Activated naive CD4-positive, alpha-beta T cell treated with anti-CD3 and anti-CD28 coated beads, Interleukin-2, amount 10 ng/mL, durations not matched to agents 7 days and 5 days (primary cell): ENCODE results near the gene CEP152.
"Not testable (repeated sequence)": the region's sequence is repeated elsewhere in the genome, so short reads cannot be mapped to it uniquely, and the experiment has no call there.

Experiments used
- CTCF ChIA-PET: fragments of 350-600 bp; sonication (Branson Sonifier 250); formaldehyde crosslinking; loops from one replicate; lab custom pipeline; 2021; ENCODE audit warnings: antibody characterized with exemption; lab: Charles Lee
- DNase-seq: peaks from one replicate; pipeline ENCODE4 v3.0.0-alpha.2; 2020
- H3K27ac Mint-ChIP-seq: one replicate; pipeline ENCODE4 v1.8.0; 2021; ENCODE audit warnings: mild to moderate bottlenecking, moderate library complexity, mixed read lengths
- H3K27me3 Mint-ChIP-seq: one replicate; pipeline ENCODE4 v1.8.0; 2021; ENCODE audit warnings: mild to moderate bottlenecking, mixed read lengths
- H3K36me3 Mint-ChIP-seq: one replicate; pipeline ENCODE4 v1.8.0; 2021; ENCODE audit warnings: mixed read lengths
- H3K4me1 Mint-ChIP-seq: one replicate; pipeline ENCODE4 v1.8.0; 2021; ENCODE audit warnings: mixed read lengths
- H3K4me3 Mint-ChIP-seq: one replicate; pipeline ENCODE4 v1.8.0; 2021; ENCODE audit warnings: mild to moderate bottlenecking, moderate library complexity, mixed read lengths
- H3K9me3 Mint-ChIP-seq: one replicate; pipeline ENCODE4 v1.8.0; 2021; ENCODE audit warnings: mixed read lengths

Gene CEP152, protein sequence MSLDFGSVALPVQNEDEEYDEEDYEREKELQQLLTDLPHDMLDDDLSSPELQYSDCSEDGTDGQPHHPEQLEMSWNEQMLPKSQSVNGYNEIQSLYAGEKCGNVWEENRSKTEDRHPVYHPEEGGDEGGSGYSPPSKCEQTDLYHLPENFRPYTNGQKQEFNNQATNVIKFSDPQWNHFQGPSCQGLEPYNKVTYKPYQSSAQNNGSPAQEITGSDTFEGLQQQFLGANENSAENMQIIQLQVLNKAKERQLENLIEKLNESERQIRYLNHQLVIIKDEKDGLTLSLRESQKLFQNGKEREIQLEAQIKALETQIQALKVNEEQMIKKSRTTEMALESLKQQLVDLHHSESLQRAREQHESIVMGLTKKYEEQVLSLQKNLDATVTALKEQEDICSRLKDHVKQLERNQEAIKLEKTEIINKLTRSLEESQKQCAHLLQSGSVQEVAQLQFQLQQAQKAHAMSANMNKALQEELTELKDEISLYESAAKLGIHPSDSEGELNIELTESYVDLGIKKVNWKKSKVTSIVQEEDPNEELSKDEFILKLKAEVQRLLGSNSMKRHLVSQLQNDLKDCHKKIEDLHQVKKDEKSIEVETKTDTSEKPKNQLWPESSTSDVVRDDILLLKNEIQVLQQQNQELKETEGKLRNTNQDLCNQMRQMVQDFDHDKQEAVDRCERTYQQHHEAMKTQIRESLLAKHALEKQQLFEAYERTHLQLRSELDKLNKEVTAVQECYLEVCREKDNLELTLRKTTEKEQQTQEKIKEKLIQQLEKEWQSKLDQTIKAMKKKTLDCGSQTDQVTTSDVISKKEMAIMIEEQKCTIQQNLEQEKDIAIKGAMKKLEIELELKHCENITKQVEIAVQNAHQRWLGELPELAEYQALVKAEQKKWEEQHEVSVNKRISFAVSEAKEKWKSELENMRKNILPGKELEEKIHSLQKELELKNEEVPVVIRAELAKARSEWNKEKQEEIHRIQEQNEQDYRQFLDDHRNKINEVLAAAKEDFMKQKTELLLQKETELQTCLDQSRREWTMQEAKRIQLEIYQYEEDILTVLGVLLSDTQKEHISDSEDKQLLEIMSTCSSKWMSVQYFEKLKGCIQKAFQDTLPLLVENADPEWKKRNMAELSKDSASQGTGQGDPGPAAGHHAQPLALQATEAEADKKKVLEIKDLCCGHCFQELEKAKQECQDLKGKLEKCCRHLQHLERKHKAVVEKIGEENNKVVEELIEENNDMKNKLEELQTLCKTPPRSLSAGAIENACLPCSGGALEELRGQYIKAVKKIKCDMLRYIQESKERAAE (N-terminal part only)

GRCh38 chr15:48810414-48811324 lies at the start of gene CEP152:
CEP152 (minus strand) TSS chr15:48811069; CDS start chr15:48805649, 5,420 bp downstream.
- H3K4me3 Mint-ChIP-seq, result peak within 1 kb of the TSS; percentile 95
- CTCF ChIA-PET, result interaction anchor here (0.7 to 1.8 kb wide), 7 partner anchors 9 to 452 kb away, joined by 3 to 9 read pairs (median 4); no protein-coding TSS in a partner anchor
- H3K27me3 Mint-ChIP-seq, result peaks cover 17% of the 10 kb centered on the region
- H3K36me3 Mint-ChIP-seq, result peaks cover 9% of the 10 kb centered on the region
- peaks cover 45% of the 10 kb centered on the region for H3K4me1 Mint-ChIP-seq
- peak within 1 kb of the TSS; percentile 97 for H3K27ac Mint-ChIP-seq
- DNase-seq, result peak; percentile 100
- no peaks in the 10 kb centered on the region for H3K9me3 Mint-ChIP-seq

- H3K36me3 Mint-ChIP-seq, result no peaks in the 10 kb centered on the region
- H3K4me1 Mint-ChIP-seq, result peaks cover 4% of the 10 kb centered on the region
- H3K27me3 Mint-ChIP-seq, result peaks cover 9% of the 10 kb centered on the region
Measured at GRCh38 chr15:48859426-48859825, 48.6 kb upstream of the CEP152 start.

GRCh38 chr15:48858401-48858800 lies 47.5 kb upstream of the CEP152 start:
- peaks cover 4% of the 10 kb centered on the region for H3K4me1 Mint-ChIP-seq
- no peak overlapping the region for H3K27ac Mint-ChIP-seq
- DNase-seq, result no peak
- H3K4me3 Mint-ChIP-seq, result no peak overlapping the region
- H3K27me3 Mint-ChIP-seq, result peaks cover 13% of the 10 kb centered on the region
- H3K9me3 Mint-ChIP-seq, result no peaks in the 10 kb centered on the region
- H3K36me3 Mint-ChIP-seq, result no peaks in the 10 kb centered on the region
- CTCF ChIA-PET, result interaction anchor here (0.8 to 5.8 kb wide), 5 partner anchors 47 to 501 kb away, joined by 3 to 112 read pairs (median 45); partner anchors contain the start of genes CEP152 and SHC4

More at GRCh38 chr15:48859426-48859825, 48.6 kb upstream of the CEP152 start:
- no peak for DNase-seq
- no peak overlapping the region for H3K27ac Mint-ChIP-seq
- no peak overlapping the region for H3K4me3 Mint-ChIP-seq
- CTCF ChIA-PET, result interaction anchor here (0.9 to 5.8 kb wide), 4 partner anchors 15 to 286 kb away, joined by 3 to 112 read pairs (median 48); partner anchors contain the start of gene SHC4
- no peaks in the 10 kb centered on the region for H3K9me3 Mint-ChIP-seq

GRCh38 chr15:48856942-48857341 lies 46.1 kb upstream of the CEP152 start:
- no peak for DNase-seq
- no peak overlapping the region for H3K27ac Mint-ChIP-seq
- no peaks in the 10 kb centered on the region for H3K9me3 Mint-ChIP-seq
- H3K4me1 Mint-ChIP-seq, result no peaks in the 10 kb centered on the region
- no peaks in the 10 kb centered on the region for H3K36me3 Mint-ChIP-seq
- CTCF ChIA-PET, result interaction anchor here (0.6 to 1.4 kb wide), 2 partner anchors 111 to 499 kb away, joined by 3 read pairs; no protein-coding TSS in a partner anchor
- peaks cover 13% of the 10 kb centered on the region for H3K27me3 Mint-ChIP-seq
- no peak overlapping the region for H3K4me3 Mint-ChIP-seq

DNA sequence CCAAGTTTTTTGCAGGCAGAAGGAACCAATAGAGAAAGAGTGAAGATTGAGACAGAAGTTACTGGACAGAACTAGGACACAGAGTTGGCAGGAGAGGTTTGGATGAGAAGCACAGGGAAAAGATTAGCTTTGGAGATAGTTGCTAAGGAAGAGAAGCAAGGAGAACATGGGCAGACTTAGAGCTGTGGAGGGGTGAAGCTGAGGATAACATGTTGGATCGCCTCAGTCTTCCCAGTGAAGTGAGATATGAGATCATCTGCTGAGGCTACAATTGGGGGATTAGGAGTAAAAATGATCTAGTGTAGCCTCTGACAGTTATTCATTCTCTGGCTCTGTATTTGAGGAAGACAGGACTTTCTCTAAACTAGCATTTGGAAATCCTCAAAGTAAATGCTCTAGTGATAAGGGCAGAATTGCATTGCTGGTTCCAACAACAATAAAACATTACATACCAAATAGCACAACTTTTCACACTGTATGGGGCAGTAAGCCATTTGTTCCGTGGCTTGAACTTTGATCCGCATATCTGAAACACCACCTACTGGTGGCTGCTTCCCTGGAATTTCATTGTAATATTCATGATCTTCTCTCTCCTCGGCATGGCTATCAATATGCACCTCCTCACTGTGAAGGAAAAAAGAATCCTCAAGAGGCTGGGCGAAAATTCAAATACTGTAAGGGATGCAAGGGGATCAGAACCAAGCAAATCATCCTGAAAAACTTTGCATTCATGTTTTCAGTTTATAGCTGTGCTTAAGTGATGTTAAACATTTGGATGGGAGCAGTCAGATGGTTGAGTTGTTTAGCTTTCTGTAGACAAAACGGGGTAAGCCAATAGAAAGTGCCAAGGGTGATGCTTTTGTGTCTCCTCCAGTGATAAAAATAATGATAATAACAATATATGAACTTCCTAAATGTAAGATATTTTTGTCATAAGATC lies 44.9 kb upstream of the CEP152 start:
- no peaks in the 10 kb centered on the region for H3K36me3 Mint-ChIP-seq
- H3K4me3 Mint-ChIP-seq, result no peak overlapping the region
- DNase-seq, result no peak

DNA sequence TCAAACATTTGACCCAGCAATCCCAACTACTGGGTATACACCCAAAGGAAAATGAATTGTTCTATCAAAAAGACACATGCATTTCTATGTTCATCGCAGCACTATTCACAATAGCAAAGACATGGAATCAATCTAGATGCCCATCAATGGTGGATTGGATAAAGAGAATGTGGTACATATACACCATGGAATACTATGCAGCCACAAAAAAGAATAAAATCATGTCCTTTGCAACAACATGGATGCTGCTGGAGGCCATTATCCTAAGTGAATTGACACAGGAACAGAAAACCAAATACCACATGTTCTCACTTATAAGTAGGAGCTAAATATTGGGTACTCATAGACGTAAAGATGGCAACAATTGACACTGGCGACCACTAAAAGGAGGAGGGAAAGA lies 43.6 kb upstream of the CEP152 start:
- H3K36me3 Mint-ChIP-seq, H3K9me3 Mint-ChIP-seq, H3K4me1 Mint-ChIP-seq, H3K27me3 Mint-ChIP-seq, H3K4me3 Mint-ChIP-seq, DNase-seq, CTCF ChIA-PET, H3K27ac Mint-ChIP-seq: not testable (repeated sequence)

More for the DNA sequence above, 44.9 kb upstream of the CEP152 start:
- H3K27ac Mint-ChIP-seq, result no peak overlapping the region
- H3K4me1 Mint-ChIP-seq, result no peaks in the 10 kb centered on the region
- peaks cover 9% of the 10 kb centered on the region for H3K27me3 Mint-ChIP-seq
- no peaks in the 10 kb centered on the region for H3K9me3 Mint-ChIP-seq
- CTCF ChIA-PET, result interaction anchor here (1.4 kb wide), 1 partner anchor 498 kb away, joined by 3 read pairs; no protein-coding TSS in a partner anchor

GRCh38 chr15:48851956-48852355 lies 41.1 kb upstream of the CEP152 start:
- CTCF ChIA-PET, result no interaction called here
- Mint-ChIP-seq H3K4me3 (no peak overlapping the region), H3K9me3 (no peaks in the 10 kb centered on the region), H3K36me3 (no peaks in the 10 kb centered on the region), H3K4me1 (no peaks in the 10 kb centered on the region), H3K27ac (no peak overlapping the region), H3K27me3 (peaks cover 9% of the 10 kb centered on the region)
- DNase-seq, result no peak

DNA sequence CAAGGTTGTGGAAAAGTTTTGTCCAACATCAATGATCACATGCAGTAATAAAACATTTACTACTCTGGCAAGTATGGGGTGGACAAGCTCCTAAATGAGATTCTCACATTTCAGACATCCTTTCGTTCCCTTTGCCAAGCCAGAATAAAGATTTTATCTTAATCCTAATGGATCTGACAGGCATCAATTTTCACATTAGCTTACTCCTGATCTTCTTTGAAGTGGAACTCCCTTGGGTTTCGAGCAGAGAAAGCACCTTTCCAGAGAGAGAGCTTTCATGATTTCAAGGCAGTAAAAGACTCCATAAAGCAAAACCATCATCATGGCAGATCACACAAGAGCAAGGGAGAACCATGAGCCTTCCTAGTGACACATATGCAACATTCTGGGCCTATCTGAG lies 39.8 kb upstream of the CEP152 start:
- H3K27me3 Mint-ChIP-seq, result peaks cover 9% of the 10 kb centered on the region
- no peaks in the 10 kb centered on the region for H3K4me1 Mint-ChIP-seq
- no peak overlapping the region for H3K4me3 Mint-ChIP-seq
- no peak for DNase-seq
- H3K9me3 Mint-ChIP-seq, result no peaks in the 10 kb centered on the region
- CTCF ChIA-PET, result no interaction called here
- H3K36me3 Mint-ChIP-seq, result no peaks in the 10 kb centered on the region
- no peak overlapping the region for H3K27ac Mint-ChIP-seq

- Mint-ChIP-seq H3K36me3 (no peaks in the 10 kb centered on the region), H3K9me3 (no peaks in the 10 kb centered on the region), H3K27me3 (peaks cover 4% of the 10 kb centered on the region), H3K27ac (no peak overlapping the region), H3K4me3 (no peak overlapping the region), H3K4me1 (no peaks in the 10 kb centered on the region)
- CTCF ChIA-PET, result interaction anchor here (1.2 kb wide), 1 partner anchor 16 kb away, joined by 3 read pairs; no protein-coding TSS in a partner anchor
- no peak for DNase-seq
Measured at GRCh38 chr15:48845123-48845522, 34.3 kb upstream of the CEP152 start.

DNA sequence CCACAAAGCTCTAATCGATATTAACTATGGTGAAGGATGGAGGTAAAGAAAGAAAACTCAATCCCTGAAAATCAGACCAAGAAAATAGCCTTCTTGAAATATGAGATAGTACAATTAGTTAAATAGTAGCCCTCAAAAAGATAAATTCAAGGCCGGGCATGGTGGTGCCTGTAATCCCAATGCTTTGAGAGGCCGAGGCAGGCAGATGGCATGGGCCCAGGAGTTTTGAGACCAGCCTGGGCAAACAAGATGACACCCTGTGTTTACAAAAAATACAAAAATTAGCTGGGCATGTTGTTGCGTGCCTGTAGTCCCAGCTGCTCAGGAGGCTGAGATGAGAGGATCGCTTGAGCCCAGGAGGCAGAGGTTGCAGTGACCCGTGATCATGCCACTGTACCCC lies 31.6 kb upstream of the CEP152 start:
- no peak overlapping the region for H3K4me3 Mint-ChIP-seq
- no peak for DNase-seq
- H3K27me3 Mint-ChIP-seq, result peaks cover 4% of the 10 kb centered on the region
- CTCF ChIA-PET, result no interaction called here
- no peaks in the 10 kb centered on the region for H3K4me1 Mint-ChIP-seq
- H3K9me3 Mint-ChIP-seq, result no peaks in the 10 kb centered on the region
- no peak overlapping the region for H3K27ac Mint-ChIP-seq
- no peaks in the 10 kb centered on the region for H3K36me3 Mint-ChIP-seq

GRCh38 chr15:48834756-48835155 lies 23.9 kb upstream of the CEP152 start:
- Mint-ChIP-seq H3K9me3 (no peaks in the 10 kb centered on the region), H3K36me3 (no peaks in the 10 kb centered on the region), H3K4me3 (no peak overlapping the region), H3K27ac (no peak overlapping the region), H3K4me1 (no peaks in the 10 kb centered on the region), H3K27me3 (peaks cover 22% of the 10 kb centered on the region)
- DNase-seq, result no peak
- CTCF ChIA-PET, result no interaction called here
